Retinal pigment epithelial cell (primary cell): ENCODE data around the gene RAB3D.

Experiments used
- DNase-seq: peaks from one replicate; pipeline ENCODE4 v3.0.0-alpha.2; 2010; ENCODE audit warnings: low read depth
- H3K4me3 ChIP-seq: 2 replicates; pipeline ENCODE4 v1.5.1; 2011; ENCODE audit warnings: mild to moderate bottlenecking, low read length, control low read depth, moderate library complexity
- TF ChIP-seq, protein P1 (sequence below): conservative IDR thresholded peaks from 2 replicates; pipeline ENCODE4 v1.5.1; 2011; ENCODE audit warnings: low read depth, low read length, control low read depth, inconsistent platforms

RAB3D gene

DNA sequence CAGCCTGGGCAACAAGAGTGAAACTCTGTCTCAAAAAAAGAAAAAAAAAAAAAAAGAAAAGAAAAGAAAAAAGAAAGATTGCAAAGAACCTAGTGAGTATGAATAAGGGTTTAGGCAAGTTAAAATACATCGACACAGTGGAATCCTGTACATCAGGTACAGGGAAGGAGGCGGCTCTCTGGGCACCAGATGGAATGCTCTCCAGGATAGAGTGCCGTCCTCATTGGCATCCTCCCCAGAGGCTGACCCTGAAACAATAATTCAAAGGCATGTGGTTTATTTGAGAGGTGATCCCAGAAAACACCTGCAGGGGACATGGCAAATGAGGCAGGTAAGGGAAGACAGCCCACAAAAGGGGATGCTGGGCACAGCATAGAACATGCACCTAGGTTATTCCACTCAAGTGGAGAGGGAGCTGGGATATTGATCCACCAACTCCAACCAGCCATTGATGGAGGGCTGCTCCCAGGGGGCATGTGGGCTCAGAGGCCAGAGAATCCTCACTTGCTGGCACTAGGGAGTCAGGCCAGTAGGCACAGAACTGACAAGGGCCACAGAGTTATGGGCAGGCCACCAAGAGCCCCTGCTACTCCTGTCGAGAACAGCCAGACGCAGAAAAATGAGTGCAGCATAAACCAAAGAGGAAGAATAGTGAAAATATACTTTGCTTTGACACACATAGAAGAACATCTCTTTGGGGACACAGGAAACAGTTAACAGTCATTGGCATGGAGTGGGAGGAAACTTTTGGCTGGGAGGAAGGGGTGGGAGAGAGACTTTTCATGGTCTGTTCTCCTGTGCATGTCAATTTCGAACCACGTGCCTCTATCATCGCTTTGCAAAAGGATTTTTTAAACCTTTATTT lies 39.3 kb downstream of the RAB3D start:
- DNase-seq: no peak
- TF ChIP-seq, protein P1, sequence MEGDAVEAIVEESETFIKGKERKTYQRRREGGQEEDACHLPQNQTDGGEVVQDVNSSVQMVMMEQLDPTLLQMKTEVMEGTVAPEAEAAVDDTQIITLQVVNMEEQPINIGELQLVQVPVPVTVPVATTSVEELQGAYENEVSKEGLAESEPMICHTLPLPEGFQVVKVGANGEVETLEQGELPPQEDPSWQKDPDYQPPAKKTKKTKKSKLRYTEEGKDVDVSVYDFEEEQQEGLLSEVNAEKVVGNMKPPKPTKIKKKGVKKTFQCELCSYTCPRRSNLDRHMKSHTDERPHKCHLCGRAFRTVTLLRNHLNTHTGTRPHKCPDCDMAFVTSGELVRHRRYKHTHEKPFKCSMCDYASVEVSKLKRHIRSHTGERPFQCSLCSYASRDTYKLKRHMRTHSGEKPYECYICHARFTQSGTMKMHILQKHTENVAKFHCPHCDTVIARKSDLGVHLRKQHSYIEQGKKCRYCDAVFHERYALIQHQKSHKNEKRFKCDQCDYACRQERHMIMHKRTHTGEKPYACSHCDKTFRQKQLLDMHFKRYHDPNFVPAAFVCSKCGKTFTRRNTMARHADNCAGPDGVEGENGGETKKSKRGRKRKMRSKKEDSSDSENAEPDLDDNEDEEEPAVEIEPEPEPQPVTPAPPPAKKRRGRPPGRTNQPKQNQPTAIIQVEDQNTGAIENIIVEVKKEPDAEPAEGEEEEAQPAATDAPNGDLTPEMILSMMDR: no peak
- no peak overlapping the region for H3K4me3 ChIP-seq

GRCh38 chr19:11296264-11296663 lies 43.2 kb downstream of the RAB3D start:
- TF ChIP-seq, protein P1: no peak
- no peak for DNase-seq
- no peak overlapping the region for H3K4me3 ChIP-seq

DNA sequence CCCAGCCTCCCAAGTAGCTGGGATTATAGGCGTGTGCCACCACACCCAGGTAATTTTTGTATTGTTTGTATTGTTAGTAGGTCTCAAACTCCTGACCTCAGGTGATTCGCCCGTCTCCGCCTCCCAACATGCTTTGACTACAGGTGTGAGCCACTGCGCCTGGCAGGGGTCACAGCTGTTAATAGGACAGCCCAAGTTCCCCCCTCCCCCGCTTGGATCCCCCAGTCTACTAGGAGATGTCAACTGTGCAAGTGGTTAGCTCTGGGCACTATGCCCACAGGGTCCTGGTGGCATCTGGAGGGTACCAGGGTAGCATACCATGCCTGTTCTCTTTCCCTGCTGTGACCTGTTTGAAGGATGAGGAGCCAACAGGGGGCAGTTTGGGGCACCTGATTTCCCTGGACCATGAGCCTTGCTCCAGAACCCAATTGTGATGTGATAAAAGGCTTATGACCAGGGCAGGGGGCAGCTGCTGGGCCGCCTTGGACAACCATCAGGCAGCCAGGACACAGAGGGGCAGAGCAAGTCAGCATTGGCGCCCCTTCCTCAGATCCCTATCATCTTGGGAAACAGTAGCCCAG lies 43.7 kb downstream of the RAB3D start, which contains the start of gene TSPAN16:
Gene TSPAN16 (plus strand): TSS at position 496 of the 581 bp plus-strand sequence. CDS start 138 bp downstream, outside the sequence.
- no peak within 1 kb of the TSS for H3K4me3 ChIP-seq
- DNase-seq: no peak
- TF ChIP-seq, protein P1: peak; percentile 21

DNA sequence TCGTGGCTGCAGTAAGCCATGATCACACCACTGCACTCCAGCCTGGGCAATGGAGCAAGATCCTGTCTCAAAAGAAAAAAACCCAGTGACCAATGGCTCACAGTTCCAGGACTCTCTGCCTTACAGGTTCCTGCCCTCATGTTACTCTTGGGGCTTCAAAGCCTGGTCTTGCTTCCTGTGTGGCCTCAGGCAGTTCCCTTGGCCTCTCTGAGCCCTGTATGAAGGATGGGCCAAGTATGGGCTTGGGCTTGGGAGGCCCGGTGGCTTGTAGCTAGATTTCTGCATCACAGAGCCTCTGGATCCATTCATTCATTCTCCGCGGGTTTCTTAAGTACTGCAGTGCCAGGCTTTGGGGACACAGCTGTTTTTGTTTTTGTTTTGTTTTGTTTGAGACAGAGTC lies 44.3 kb downstream of the RAB3D start:
- H3K4me3 ChIP-seq: no peak overlapping the region
- TF ChIP-seq, protein P1: no peak
- no peak for DNase-seq

DNA sequence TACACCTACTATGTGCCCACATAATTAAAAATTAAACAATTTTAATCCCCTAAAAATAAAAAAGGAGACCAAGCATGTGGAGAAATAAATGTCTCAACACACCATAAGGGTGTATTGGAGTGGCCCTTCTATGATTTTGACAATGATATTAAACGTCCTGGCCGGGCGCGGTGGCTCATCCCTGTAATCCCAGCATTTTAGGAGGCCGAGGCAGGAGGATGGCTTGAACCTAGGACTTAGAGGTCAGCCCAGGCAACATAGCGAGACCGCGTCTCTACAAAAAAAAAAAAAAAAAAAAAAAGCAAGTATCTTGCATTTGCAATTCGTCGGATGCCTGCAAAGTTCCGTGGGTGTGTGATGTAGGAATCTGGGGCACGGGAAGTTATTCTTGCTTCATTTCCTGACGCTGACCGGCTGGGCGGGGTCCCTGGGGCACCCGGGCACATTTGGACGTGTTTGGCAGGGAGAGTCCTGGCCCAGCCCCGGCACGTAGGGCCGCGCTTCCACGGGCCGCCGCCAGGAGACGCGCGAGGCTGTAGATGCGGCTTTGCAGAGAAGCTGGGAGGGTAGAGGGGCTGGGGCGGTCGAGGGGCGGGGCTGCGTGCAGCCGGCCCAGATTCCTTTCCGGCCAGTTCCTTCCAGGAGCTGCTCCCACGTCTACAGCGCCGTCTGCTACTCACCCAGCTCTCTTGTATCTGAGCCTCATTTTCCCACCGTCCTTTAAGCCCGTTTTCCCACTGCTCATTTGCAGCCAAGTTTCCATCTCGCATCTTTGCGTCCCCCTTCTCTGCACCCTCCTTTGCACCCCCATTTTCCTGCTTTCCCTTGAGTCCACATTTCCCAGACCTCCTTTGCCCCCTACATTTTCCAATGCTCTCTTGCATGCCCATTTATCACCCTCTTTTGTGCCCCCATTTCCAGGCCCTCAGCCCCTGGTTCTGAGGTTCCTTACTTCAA lies 45.7 kb downstream of the RAB3D start:
- TF ChIP-seq, protein P1: peak; percentile 96
- peak overlapping the region; percentile 28 for H3K4me3 ChIP-seq
- peak; percentile 35 for DNase-seq

DNA sequence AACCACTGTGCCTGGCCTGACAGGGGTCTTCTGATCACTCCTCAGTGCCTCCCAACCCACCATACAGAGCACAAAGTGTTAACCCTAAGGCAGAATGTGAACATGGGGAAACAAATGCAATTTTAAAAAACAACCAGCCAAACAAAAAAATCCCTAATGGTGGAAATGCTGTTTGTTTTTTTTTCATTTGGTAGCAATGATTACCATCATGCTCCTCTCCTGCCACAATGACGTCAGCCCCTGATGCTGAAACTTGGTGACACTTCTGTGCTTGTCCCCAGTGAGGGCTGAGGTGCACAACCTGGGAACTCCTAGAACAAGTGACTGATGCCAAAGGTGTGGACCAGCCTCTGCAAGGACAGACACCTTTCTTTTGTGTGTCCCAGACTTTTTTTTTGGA lies 47.5 kb downstream of the RAB3D start:
- no peak for DNase-seq

More for the DNA sequence above, 47.5 kb downstream of the RAB3D start:
- H3K4me3 ChIP-seq: no peak overlapping the region
- TF ChIP-seq, protein P1: no peak
